Gastroesophageal sphincter (tissue), 4 donors: ENCODE results near the gene MBOAT2. TPM values are rescaled to one million over a fixed set of nuclear protein-coding genes. Genes with fewer than 3 reads are reported as not detected.

Experiments used
- ATAC-seq: fragments of 150-250 bp; one replicate; pipeline ENCODE4 v1.9.1; 2016; ENCODE audit warnings: mild to moderate bottlenecking, moderate library complexity
- H3K27ac ChIP-seq, 4 donors: fragments of 200-600 bp; sonication (generic) in 3 of 4; 1 replicate in 3 of 4; 2 replicates in 1 of 4; pipeline ENCODE4 v1.5.1; 2016 to 2019
- H3K27me3 ChIP-seq: fragments of 200-600 bp; sonication (generic); one replicate; pipeline ENCODE4 v1.5.1; 2019
- H3K36me3 ChIP-seq, 2 donors: fragments of 200-600 bp; sonication (generic); one replicate each; pipeline ENCODE4 v1.5.1; 2019; ENCODE audit warnings: control low read depth in 1 of 2
- H3K4me1 ChIP-seq, 3 donors: fragments of 200-600 bp; sonication (generic); 1 replicate in 2 of 3; 2 replicates in 1 of 3; pipeline ENCODE4 v1.5.1; 2016 to 2019; ENCODE audit warnings: control low read depth in 2 of 3
- H3K4me3 ChIP-seq, 2 donors: fragments of 200-600 bp; sonication (generic); one replicate each; pipeline ENCODE4 v1.5.1; 2019; ENCODE audit warnings: mild to moderate bottlenecking in 1 of 2, moderate library complexity in 1 of 2
- H3K9me3 ChIP-seq, 3 donors: fragments of 200-600 bp; sonication (generic); one replicate each; pipeline ENCODE4 v1.5.1; 2017 to 2019; ENCODE audit warnings: control low read depth in 2 of 3
- CTCF ChIP-seq, 4 experiments: fragments of 200-600 bp in 2 of 4; fragments of 450-650 bp in 2 of 4; sonication (generic) in 1 of 4; IDR thresholded peaks; one replicate each; pipeline ENCODE4 v1.5.1; 2017 to 2019; ENCODE audit warnings: antibody characterized with exemption in 4 of 4, mild to moderate bottlenecking in 2 of 4, moderate library complexity in 2 of 4
- EP300 ChIP-seq: sonication (generic); formaldehyde crosslinking; IDR thresholded peaks from one replicate; pipeline ENCODE4 v1.6.1; 2017; ENCODE audit warnings: antibody characterized with exemption, mild to moderate bottlenecking
- POLR2A ChIP-seq, 2 donors: fragments of 450-650 bp; IDR thresholded peaks; one replicate each; pipeline ENCODE4 v1.6.1; 2017; ENCODE audit warnings: antibody characterized with exemption in 2 of 2, mild to moderate bottlenecking in 2 of 2, moderate library complexity in 1 of 2
- POLR2AphosphoS5 ChIP-seq: sonication (generic); formaldehyde crosslinking; IDR thresholded peaks from one replicate; pipeline ENCODE4 v1.6.1; 2017; ENCODE audit warnings: antibody characterized with exemption
- WGBS, 2 donors: methylation state at CpG; one replicate each; pipeline ENCODE4 v1.1.5; 2018; ENCODE audit warnings: low coverage in 1 of 2; 5-methylcytosine and 5-hydroxymethylcytosine counted together
- total RNA-seq, 4 donors: library from RNA; depleted of rRNA; stranded (reverse); fragments of >200 nt; gene quantifications; one replicate each; pipeline ENCODE4 v1.1.0, GENCODE V29; 2016

Gene MBOAT2
- total RNA-seq, 4 donors from 2014 or later = 21.0 to 27.0 (median 23.5) TPM

GRCh38 chr2:8886876-8887275 lies 116.6 kb downstream of the MBOAT2 start:
- Histone ChIP-seq H3K36me3 (no peaks in the 10 kb centered on the region), H3K9me3 (no peaks in the 10 kb centered on the region), H3K27ac (no peak overlapping the region), H3K4me3 (no peak overlapping the region), H3K4me1 (no peaks in the 10 kb centered on the region), H3K27me3 (no peaks in the 10 kb centered on the region)
- no peak for TF ChIP-seq POLR2A (IDR thresholded peaks at IDR 0.05)
- TF ChIP-seq POLR2AphosphoS5 = no peak
- no peak for TF ChIP-seq CTCF (IDR thresholded peaks at IDR 0.05)
- no peak for TF ChIP-seq EP300
- WGBS, 2 donors = 53 to 70% methylated on average over 2 of the region's 2 CpGs
- no peak for ATAC-seq

- Histone ChIP-seq H3K4me3 (no peak overlapping the region), H3K36me3 (peaks cover 0 to 2% of the 10 kb centered on the region in 2 donors), H3K27ac (no peak overlapping the region), H3K4me1 (no peaks in the 10 kb centered on the region), H3K27me3 (no peaks in the 10 kb centered on the region), H3K9me3 (no peaks in the 10 kb centered on the region)
- 100% methylated on average over 1 of the region's 1 CpG; no CpG with 5 or more reads in 1 of the 2 donors for WGBS, 2 donors
- TF ChIP-seq POLR2AphosphoS5 = no peak
- no peak for TF ChIP-seq CTCF (IDR thresholded peaks at IDR 0.05)
- no peak for TF ChIP-seq EP300
- TF ChIP-seq POLR2A (IDR thresholded peaks at IDR 0.05) = no peak
- ATAC-seq = no peak
These were observed 117.3 kb downstream of the MBOAT2 start for GRCh38 chr2:8886202-8886518.

GRCh38 chr2:8885449-8886201 lies 117.9 kb downstream of the MBOAT2 start:
- H3K9me3 ChIP-seq = no peaks in the 10 kb centered on the region
- no peak overlapping the region for H3K27ac ChIP-seq
- peaks cover 0 to 7% of the 10 kb centered on the region in 2 donors for H3K36me3 ChIP-seq
- H3K4me1 ChIP-seq = no peaks in the 10 kb centered on the region
- no peak for ATAC-seq
- H3K27me3 ChIP-seq = no peaks in the 10 kb centered on the region
- TF ChIP-seq POLR2A (IDR thresholded peaks at IDR 0.05) (no peak), EP300 (no peak), POLR2AphosphoS5 (no peak)
- WGBS, 2 donors = 94 to 98% methylated on average over 3 to 7 of the region's 7 CpGs
- no peak overlapping the region for H3K4me3 ChIP-seq

- Histone ChIP-seq H3K4me3 (no peak overlapping the region), H3K36me3 (peaks cover 0 to 15% of the 10 kb centered on the region in 2 donors), H3K27me3 (no peaks in the 10 kb centered on the region), H3K27ac (no peak overlapping the region), H3K9me3 (no peaks in the 10 kb centered on the region), H3K4me1 (no peaks in the 10 kb centered on the region)
- no peak for ATAC-seq
- TF ChIP-seq EP300 (no peak), POLR2AphosphoS5 (no peak), CTCF (IDR thresholded peaks at IDR 0.05) (no peak), POLR2A (IDR thresholded peaks at IDR 0.05) (no peak)
- 87 to 98% methylated on average over 3 to 4 of the region's 4 CpGs for WGBS, 2 donors
These were observed 118.7 kb downstream of the MBOAT2 start for GRCh38 chr2:8884812-8885211.

- Histone ChIP-seq H3K27ac (no peak overlapping the region), H3K36me3 (peaks cover 0 to 29% of the 10 kb centered on the region in 2 donors), H3K9me3 (no peaks in the 10 kb centered on the region), H3K4me3 (no peak overlapping the region), H3K4me1 (no peaks in the 10 kb centered on the region), H3K27me3 (no peaks in the 10 kb centered on the region)
- TF ChIP-seq POLR2A (IDR thresholded peaks at IDR 0.05) (no peak), CTCF (IDR thresholded peaks at IDR 0.05) (no peak), POLR2AphosphoS5 (no peak), EP300 (no peak)
- WGBS, 2 donors = 69% methylated on average over 3 of the region's 5 CpGs; no CpG with 5 or more reads in 1 of the 2 donors
- ATAC-seq = no peak
These were observed 121.4 kb downstream of the MBOAT2 start for GRCh38 chr2:8882094-8882493.
